HG02970 (cell line): ENCODE measurements around the gene STK32C.
A peak's percentile ranks its signal among the peaks of the same experiment; 100 is the strongest.
"Not testable (repeated sequence)": the region's sequence is repeated elsewhere in the genome, so short reads cannot be mapped to it uniquely, and the experiment has no call there.

Experiments
- ATAC-seq: cut with Tn5 transposase; IDR thresholded peaks from one replicate; pipeline ENCODE4 v1.9.1; 2021; ENCODE audit warnings: mild to moderate bottlenecking, moderate library complexity, moderate number of reproducible peaks; ENCODE audit not compliant: unreplicated experiment, low FRiP score

The STK32C gene

GRCh38 chr10:132307823-132308586 is at the start of gene STK32C:
Gene STK32C, minus strand, starts transcription at chr10:132307950. Its CDS starts 117 bp downstream, at chr10:132307833.
- peak; percentile 64 for ATAC-seq

- no peak for ATAC-seq
Observed at GRCh38 chr10:132356621-132357195, 49.0 kb upstream of the STK32C start.

- no peak for ATAC-seq
Observed at GRCh38 chr10:132355754-132356153, 48.0 kb upstream of the STK32C start.

- ATAC-seq: no peak
Observed at GRCh38 chr10:132355297-132355696, 47.5 kb upstream of the STK32C start.

GRCh38 chr10:132354356-132355094 is 46.8 kb upstream of the STK32C start:
- no peak for ATAC-seq

- no peak for ATAC-seq
Observed at GRCh38 chr10:132353456-132354355, 46.0 kb upstream of the STK32C start.

GRCh38 chr10:132352462-132353308 is 44.9 kb upstream of the STK32C start:
- not testable (repeated sequence) for ATAC-seq

GRCh38 chr10:132351611-132352010 is 43.9 kb upstream of the STK32C start:
- ATAC-seq: no peak

- no peak for ATAC-seq
Observed at GRCh38 chr10:132350946-132351345, 43.2 kb upstream of the STK32C start.

- no peak for ATAC-seq
Observed at GRCh38 chr10:132350391-132350790, 42.6 kb upstream of the STK32C start.

GRCh38 chr10:132349766-132350165 is 42.0 kb upstream of the STK32C start:
- ATAC-seq: no peak

- ATAC-seq: no peak
Observed at GRCh38 chr10:132347931-132348267, 40.1 kb upstream of the STK32C start.

- no peak for ATAC-seq
Observed at GRCh38 chr10:132347211-132347930, 39.6 kb upstream of the STK32C start.

- no peak for ATAC-seq
Observed at GRCh38 chr10:132346806-132347205, 39.1 kb upstream of the STK32C start.

GRCh38 chr10:132345345-132345744 is 37.6 kb upstream of the STK32C start:
- no peak for ATAC-seq

- no peak for ATAC-seq
Observed at GRCh38 chr10:132344386-132344785, 36.6 kb upstream of the STK32C start.

GRCh38 chr10:132342553-132342952 is 34.8 kb upstream of the STK32C start:
- no peak for ATAC-seq

- ATAC-seq: no peak
Observed at GRCh38 chr10:132341781-132342180, 34.0 kb upstream of the STK32C start.

- no peak for ATAC-seq
Observed at GRCh38 chr10:132341017-132341416, 33.3 kb upstream of the STK32C start.
